Endodermal cell (in vitro differentiated cells): ENCODE measurements around the gene ZG16B. TPM values are rescaled to one million over a fixed set of nuclear protein-coding genes. Genes with fewer than 3 reads are reported as not detected.

Source experiments
- DNase-seq: peaks from one replicate; pipeline ENCODE4 v3.0.0-alpha.2; 2017
- H3K27ac ChIP-seq: 2 replicates; pipeline ENCODE4 v1.5.1; 2013; ENCODE audit warnings: mild to moderate bottlenecking, low read depth, low read length, moderate library complexity
- H3K27me3 ChIP-seq: 2 replicates; pipeline ENCODE4 v1.6.1; 2013; ENCODE audit warnings: mild to moderate bottlenecking, low read length, moderate library complexity; ENCODE audit not compliant: insufficient read depth, control insufficient read depth, poor library complexity, severe bottlenecking
- H3K36me3 ChIP-seq: 2 replicates; pipeline ENCODE4 v1.7.0; 2013; ENCODE audit warnings: mild to moderate bottlenecking, low read length, moderate library complexity; ENCODE audit not compliant: control insufficient read depth, insufficient read depth
- H3K4me1 ChIP-seq: one replicate; pipeline ENCODE4 v1.7.0; 2013; ENCODE audit warnings: low read length; ENCODE audit not compliant: control insufficient read depth, insufficient read depth
- H3K4me3 ChIP-seq: 2 replicates; pipeline ENCODE4 v1.5.1; 2013; ENCODE audit warnings: mild to moderate bottlenecking, low read length, moderate library complexity
- H3K9ac ChIP-seq: 2 replicates; pipeline ENCODE4 v1.6.1; 2013; ENCODE audit warnings: mild to moderate bottlenecking, low read length, moderate library complexity; ENCODE audit not compliant: poor library complexity, severe bottlenecking; ENCODE audit errors: extremely low read depth
- H3K9me3 ChIP-seq: 2 replicates; pipeline ENCODE4 v1.6.1; 2013; ENCODE audit warnings: mild to moderate bottlenecking, low read length, moderate library complexity; ENCODE audit not compliant: control insufficient read depth
- H3K27ac Mint-ChIP-seq: 2 replicates; pipeline ENCODE4 v1.8.0; 2020; ENCODE audit warnings: mixed read lengths
- H3K27me3 Mint-ChIP-seq: 2 replicates; pipeline ENCODE4 v1.8.0; 2021; ENCODE audit warnings: mild to moderate bottlenecking, mixed read lengths; ENCODE audit not compliant: insufficient read depth
- H3K36me3 Mint-ChIP-seq: 2 replicates; pipeline ENCODE4 v1.8.0; 2020; ENCODE audit warnings: low read depth, mixed read lengths
- H3K4me1 Mint-ChIP-seq: 2 replicates; pipeline ENCODE4 v1.8.0; 2020; ENCODE audit warnings: mixed read lengths
- H3K4me3 Mint-ChIP-seq: 2 replicates; pipeline ENCODE4 v1.8.0; 2020; ENCODE audit warnings: mild to moderate bottlenecking, moderate library complexity, mixed read lengths
- H3K9me3 Mint-ChIP-seq: 2 replicates; pipeline ENCODE4 v1.8.0; 2020; ENCODE audit warnings: mild to moderate bottlenecking, mixed read lengths
- CTCF ChIP-seq: fragments of 200-600 bp; sonication (generic); conservative IDR thresholded peaks from 2 replicates; pipeline ENCODE4 v1.5.0; 2021; ENCODE audit warnings: antibody characterized with exemption, mild to moderate bottlenecking
- WGBS, 2 experiments: methylation state at CpG; one replicate each; pipeline versions ENCODE4 v1.1.5 to v1.1.7; 2013; ENCODE audit warnings: missing lambda C conversion rate in 2 of 2, mixed read lengths in 1 of 2; ENCODE audit not compliant: insufficient coverage in 1 of 2, insufficient read length in 1 of 2; 5-methylcytosine and 5-hydroxymethylcytosine counted together
- total RNA-seq, 2 donors: library from RNA; stranded (reverse); fragmentation: NEBNext Ultra II Directional in 1 of 2; extraction: Animal tissue kit (Norgen Biotek cat#: 25700) in 1 of 2; gene quantifications; 2 replicates in 1 of 2; 3 replicates in 1 of 2; pipeline ENCODE4 v1.2.1, GENCODE V29; 2021

ZG16B gene
- total RNA-seq, 2 donors from 2014 or later = not detected

GRCh38 chr16:2853531-2854073, 23.5 kb downstream of the ZG16B start:
- no peak overlapping the region for H3K4me3 Mint-ChIP-seq
- DNase-seq = no peak
- no peak overlapping the region for H3K27ac Mint-ChIP-seq
- Histone ChIP-seq H3K27me3 (peaks cover 25% of the 10 kb centered on the region), H3K36me3 (no peaks in the 10 kb centered on the region), H3K27ac (no peak overlapping the region), H3K4me3 (no peak overlapping the region), H3K9me3 (peaks cover 10% of the 10 kb centered on the region), H3K4me1 (no peaks in the 10 kb centered on the region), H3K9ac (no peak overlapping the region)
- peaks cover 3% of the 10 kb centered on the region for H3K36me3 Mint-ChIP-seq
- peaks cover 13% of the 10 kb centered on the region for H3K9me3 Mint-ChIP-seq
- 89 to 90% methylated on average over 9 to 18 of the region's 18 CpGs for WGBS, 2 experiments
- peaks cover 8% of the 10 kb centered on the region for H3K4me1 Mint-ChIP-seq
- peaks cover 26% of the 10 kb centered on the region for H3K27me3 Mint-ChIP-seq
- no peak for TF ChIP-seq CTCF

GRCh38 chr16:2854700-2855309, 24.7 kb downstream of the ZG16B start:
- Mint-ChIP-seq H3K4me1 (peaks cover 4% of the 10 kb centered on the region), H3K9me3 (peaks cover 11% of the 10 kb centered on the region), H3K36me3 (peaks cover 3% of the 10 kb centered on the region), H3K4me3 (no peak overlapping the region), H3K27me3 (peaks cover 21% of the 10 kb centered on the region), H3K27ac (no peak overlapping the region)
- peak; percentile 89 for TF ChIP-seq CTCF
- Histone ChIP-seq H3K9me3 (peaks cover 10% of the 10 kb centered on the region), H3K9ac (no peak overlapping the region), H3K4me3 (no peak overlapping the region), H3K27ac (no peak overlapping the region), H3K27me3 (peaks cover 26% of the 10 kb centered on the region), H3K4me1 (no peaks in the 10 kb centered on the region), H3K36me3 (no peaks in the 10 kb centered on the region)
- 67 to 78% methylated on average over 1 to 5 of the region's 5 CpGs for WGBS, 2 experiments
- DNase-seq = peak; percentile 67

GRCh38 chr16:2855536-2855935, 25.4 kb downstream of the ZG16B start:
- Mint-ChIP-seq H3K9me3 (peaks cover 14% of the 10 kb centered on the region), H3K27ac (no peak overlapping the region), H3K36me3 (peaks cover 3% of the 10 kb centered on the region), H3K4me3 (no peak overlapping the region), H3K27me3 (peaks cover 23% of the 10 kb centered on the region), H3K4me1 (peaks cover 2% of the 10 kb centered on the region)
- Histone ChIP-seq H3K36me3 (no peaks in the 10 kb centered on the region), H3K4me3 (no peak overlapping the region), H3K9ac (no peak overlapping the region), H3K4me1 (no peaks in the 10 kb centered on the region), H3K9me3 (peaks cover 12% of the 10 kb centered on the region), H3K27ac (no peak overlapping the region), H3K27me3 (peaks cover 26% of the 10 kb centered on the region)
- DNase-seq = no peak
- WGBS, 2 experiments = 88 to 89% methylated on average over 3 to 6 of the region's 6 CpGs
- no peak for TF ChIP-seq CTCF
